Body of pancreas (tissue), 4 donors: Measurements from ENCODE around the gene ARF6.
"Not testable (repeated sequence)": the region's sequence is repeated elsewhere in the genome, so short reads cannot be mapped to it uniquely, and the experiment has no call there.

Experiments used
- CTCF ChIP-seq, 7 experiments: fragments of 450-650 bp in 4 of 7; fragments of 200-600 bp in 3 of 7; sonication (generic) in 3 of 7; IDR thresholded peaks; one replicate each; pipeline ENCODE4 v1.5.1; 2016 to 2019; ENCODE audit warnings: antibody characterized with exemption in 7 of 7
- POLR2A ChIP-seq, 3 donors: fragments of 450-650 bp; IDR thresholded peaks; one replicate each; pipeline ENCODE4 v1.6.1; 2016; ENCODE audit warnings: antibody characterized with exemption in 3 of 3, mild to moderate bottlenecking in 2 of 3

GRCh38 chr14:49894214-49895107, 1.6 kb downstream of the ARF6 start:
- not testable (repeated sequence) for TF ChIP-seq CTCF, POLR2A (IDR thresholded peaks at IDR 0.05)
